ENCODE results near the gene STRIT1. TPM values are rescaled to one million over a fixed set of nuclear protein-coding genes. Genes with fewer than 3 reads are reported as not detected.

Gene STRIT1
- total RNA-seq, 3 donors from 2014 or later (not counting 1 experiment from before 2014, with no cell fraction given), result not detected

DNA sequence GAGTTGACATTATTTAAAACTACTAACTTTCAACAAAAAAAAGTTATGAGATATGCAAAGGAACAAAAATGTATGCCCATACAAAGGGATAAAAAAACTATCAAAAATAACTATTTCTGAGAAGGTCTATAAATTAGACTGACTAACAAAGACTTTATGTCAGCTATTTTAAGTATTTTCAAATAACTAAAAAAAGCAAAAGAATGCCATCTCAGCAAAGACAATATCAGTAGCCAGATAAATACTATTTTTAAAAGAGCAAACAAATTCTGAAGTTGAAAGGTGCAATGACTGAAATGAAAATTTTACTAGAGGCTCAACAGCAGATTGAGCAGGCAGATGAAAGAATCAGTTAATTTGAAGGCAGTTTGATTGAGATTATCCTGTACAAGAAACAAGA is 3.6 kb upstream of the STRIT1 start:
- Mint-ChIP-seq H3K9me3 (peaks cover 3 to 6% of the 10 kb centered on the region in 2 donors), H3K36me3 (no peaks in the 10 kb centered on the region), H3K4me1 (no peaks in the 10 kb centered on the region), H3K27ac (no peak overlapping the region), H3K4me3 (no peak overlapping the region), H3K27me3 (ENCODE audit: low read depth in 2 of 2) (no peaks in the 10 kb centered on the region)
- Histone ChIP-seq H3K4me3 (ENCODE audit: low read length) (no peak overlapping the region), H3K9me3 (ENCODE audit: control insufficient read depth, insufficient read depth, low read length) (no peaks in the 10 kb centered on the region), H3K36me3 (ENCODE audit: control insufficient read depth, insufficient read depth, low read length) (no peaks in the 10 kb centered on the region), H3K4me1 (ENCODE audit: control insufficient read depth, insufficient read depth, low read length) (no peaks in the 10 kb centered on the region), H3K27ac (ENCODE audit: low read length) (no peak overlapping the region), H3K27me3 (ENCODE audit: control insufficient read depth, insufficient read depth, low read length) (peaks cover 2% of the 10 kb centered on the region)
- DNase-seq (no peak), ATAC-seq (no peak)
- intact Hi-C loops (cut with micrococcal nuclease), result no loop called here
- TF ChIP-seq, protein P1, sequence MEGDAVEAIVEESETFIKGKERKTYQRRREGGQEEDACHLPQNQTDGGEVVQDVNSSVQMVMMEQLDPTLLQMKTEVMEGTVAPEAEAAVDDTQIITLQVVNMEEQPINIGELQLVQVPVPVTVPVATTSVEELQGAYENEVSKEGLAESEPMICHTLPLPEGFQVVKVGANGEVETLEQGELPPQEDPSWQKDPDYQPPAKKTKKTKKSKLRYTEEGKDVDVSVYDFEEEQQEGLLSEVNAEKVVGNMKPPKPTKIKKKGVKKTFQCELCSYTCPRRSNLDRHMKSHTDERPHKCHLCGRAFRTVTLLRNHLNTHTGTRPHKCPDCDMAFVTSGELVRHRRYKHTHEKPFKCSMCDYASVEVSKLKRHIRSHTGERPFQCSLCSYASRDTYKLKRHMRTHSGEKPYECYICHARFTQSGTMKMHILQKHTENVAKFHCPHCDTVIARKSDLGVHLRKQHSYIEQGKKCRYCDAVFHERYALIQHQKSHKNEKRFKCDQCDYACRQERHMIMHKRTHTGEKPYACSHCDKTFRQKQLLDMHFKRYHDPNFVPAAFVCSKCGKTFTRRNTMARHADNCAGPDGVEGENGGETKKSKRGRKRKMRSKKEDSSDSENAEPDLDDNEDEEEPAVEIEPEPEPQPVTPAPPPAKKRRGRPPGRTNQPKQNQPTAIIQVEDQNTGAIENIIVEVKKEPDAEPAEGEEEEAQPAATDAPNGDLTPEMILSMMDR (IDR thresholded peaks at IDR 0.05), result no peak

DNA sequence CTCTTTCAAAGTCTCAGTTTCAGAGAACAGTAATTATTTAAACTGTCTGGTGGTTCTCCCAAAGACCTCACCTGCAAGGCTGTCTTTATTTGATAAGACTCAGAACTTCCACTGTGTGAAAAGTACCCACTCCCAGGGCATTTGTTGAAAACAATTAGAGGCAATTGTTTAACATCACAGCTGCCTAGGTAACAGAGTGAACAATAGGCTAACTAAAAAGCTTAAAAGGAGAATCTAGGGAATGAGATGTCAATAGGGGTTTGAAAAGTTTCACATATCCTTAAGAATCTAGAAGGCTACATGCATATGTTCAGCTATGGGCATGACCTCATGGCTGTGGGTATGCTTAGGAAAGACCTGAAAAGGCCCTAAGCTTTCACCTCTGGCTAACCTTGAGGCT is 2.9 kb upstream of the STRIT1 start:
- Histone ChIP-seq H3K9me3 (ENCODE audit: control insufficient read depth, insufficient read depth, low read length) (no peaks in the 10 kb centered on the region), H3K27me3 (ENCODE audit: control insufficient read depth, insufficient read depth, low read length) (peaks cover 2% of the 10 kb centered on the region), H3K36me3 (ENCODE audit: control insufficient read depth, insufficient read depth, low read length) (no peaks in the 10 kb centered on the region), H3K4me3 (ENCODE audit: low read length) (no peak overlapping the region), H3K4me1 (ENCODE audit: control insufficient read depth, insufficient read depth, low read length) (no peaks in the 10 kb centered on the region), H3K27ac (ENCODE audit: low read length) (no peak overlapping the region)
- Mint-ChIP-seq H3K4me3 (no peak overlapping the region), H3K36me3 (no peaks in the 10 kb centered on the region), H3K27me3 (ENCODE audit: low read depth in 2 of 2) (no peaks in the 10 kb centered on the region), H3K9me3 (peaks cover 3 to 8% of the 10 kb centered on the region in 2 donors), H3K27ac (no peak overlapping the region), H3K4me1 (no peaks in the 10 kb centered on the region)
- intact Hi-C loops (cut with micrococcal nuclease), result no loop called here
- DNase-seq, result no peak
- no peak for ATAC-seq
- TF ChIP-seq, protein P1 (IDR thresholded peaks at IDR 0.05), result no peak

DNA sequence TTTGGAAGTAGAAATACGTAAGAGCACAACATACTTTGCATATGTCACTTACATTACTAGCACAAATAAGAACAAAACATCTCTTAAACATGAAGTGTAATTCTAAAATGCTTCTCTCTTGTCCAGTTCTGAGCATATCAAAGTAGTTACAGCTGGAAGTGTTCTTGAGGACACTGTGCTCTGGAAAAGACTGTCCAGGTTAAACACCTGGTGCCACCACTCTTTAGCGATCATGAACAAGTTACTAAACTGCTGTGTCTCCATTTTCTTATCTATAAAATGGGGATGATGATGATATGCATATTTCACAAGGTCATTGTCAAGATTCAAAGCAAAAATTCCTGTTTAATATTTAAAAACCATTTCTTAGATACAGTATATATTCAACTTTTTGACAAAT is 790 bp downstream of the STRIT1 start:
- Mint-ChIP-seq H3K27ac (no peak overlapping the region), H3K4me1 (no peaks in the 10 kb centered on the region), H3K36me3 (no peaks in the 10 kb centered on the region), H3K9me3 (peaks cover 3 to 5% of the 10 kb centered on the region in 2 donors), H3K4me3 (no peak overlapping the region), H3K27me3 (ENCODE audit: low read depth in 2 of 2) (no peaks in the 10 kb centered on the region)
- intact Hi-C loops (cut with micrococcal nuclease), result no loop called here
- H3K27ac ChIP-seq (ENCODE audit: low read length), result no peak overlapping the region
- ATAC-seq (no peak), DNase-seq (no peak)
- H3K27me3 ChIP-seq (ENCODE audit: control insufficient read depth, insufficient read depth, low read length), result no peaks in the 10 kb centered on the region
- no peaks in the 10 kb centered on the region for H3K36me3 ChIP-seq (ENCODE audit: control insufficient read depth, insufficient read depth, low read length)
- WGBS (ENCODE audit: insufficient coverage), result 100% methylated on average over 1 of the region's 2 CpGs
- no peaks in the 10 kb centered on the region for H3K9me3 ChIP-seq (ENCODE audit: control insufficient read depth, insufficient read depth, low read length)
- no peaks in the 10 kb centered on the region for H3K4me1 ChIP-seq (ENCODE audit: control insufficient read depth, insufficient read depth, low read length)
- TF ChIP-seq, protein P1 (IDR thresholded peaks at IDR 0.05), result no peak
- H3K4me3 ChIP-seq (ENCODE audit: low read length), result no peak overlapping the region

DNA sequence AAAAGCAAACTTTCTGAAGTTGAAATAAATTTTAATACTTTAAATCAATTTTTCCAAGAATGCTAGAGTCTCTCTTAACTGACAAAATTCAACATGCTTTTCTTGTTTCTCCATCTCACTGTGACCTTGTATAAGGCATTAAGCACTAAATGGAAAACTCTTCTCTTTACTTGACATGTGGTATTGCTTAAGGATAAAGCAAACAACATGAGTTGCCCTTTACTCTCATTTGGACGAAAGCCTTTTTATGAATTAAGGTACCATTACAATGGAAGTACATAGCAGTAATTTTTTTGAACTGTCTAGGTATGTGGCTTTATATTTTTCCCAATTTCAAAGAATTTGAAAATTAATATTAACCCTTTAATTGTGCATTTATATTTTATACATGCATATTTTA is 1.4 kb downstream of the STRIT1 start:
- Mint-ChIP-seq H3K36me3 (no peaks in the 10 kb centered on the region), H3K27me3 (ENCODE audit: low read depth in 2 of 2) (no peaks in the 10 kb centered on the region), H3K9me3 (peaks cover 3% of the 10 kb centered on the region in 2 donors), H3K27ac (no peak overlapping the region), H3K4me3 (no peak overlapping the region), H3K4me1 (no peaks in the 10 kb centered on the region)
- Histone ChIP-seq H3K9me3 (ENCODE audit: control insufficient read depth, insufficient read depth, low read length) (no peaks in the 10 kb centered on the region), H3K36me3 (ENCODE audit: control insufficient read depth, insufficient read depth, low read length) (no peaks in the 10 kb centered on the region), H3K27me3 (ENCODE audit: control insufficient read depth, insufficient read depth, low read length) (no peaks in the 10 kb centered on the region), H3K27ac (ENCODE audit: low read length) (no peak overlapping the region), H3K4me1 (ENCODE audit: control insufficient read depth, insufficient read depth, low read length) (no peaks in the 10 kb centered on the region), H3K4me3 (ENCODE audit: low read length) (no peak overlapping the region)
- 86% methylated on average over 1 of the region's 1 CpG for WGBS (ENCODE audit: insufficient coverage)
- DNase-seq (no peak), ATAC-seq (no peak)
- TF ChIP-seq, protein P1 (IDR thresholded peaks at IDR 0.05), result no peak
- intact Hi-C loops (cut with micrococcal nuclease), result no loop called here
